ENCODE measurements around the gene WASF3. TPM values are rescaled to one million over a fixed set of nuclear protein-coding genes. Genes with fewer than 3 reads are reported as not detected.

WASF3 gene
- total and polyA plus RNA-seq, 2 experiments from 2014 or later: 9.9 to 20.7 TPM

DNA sequence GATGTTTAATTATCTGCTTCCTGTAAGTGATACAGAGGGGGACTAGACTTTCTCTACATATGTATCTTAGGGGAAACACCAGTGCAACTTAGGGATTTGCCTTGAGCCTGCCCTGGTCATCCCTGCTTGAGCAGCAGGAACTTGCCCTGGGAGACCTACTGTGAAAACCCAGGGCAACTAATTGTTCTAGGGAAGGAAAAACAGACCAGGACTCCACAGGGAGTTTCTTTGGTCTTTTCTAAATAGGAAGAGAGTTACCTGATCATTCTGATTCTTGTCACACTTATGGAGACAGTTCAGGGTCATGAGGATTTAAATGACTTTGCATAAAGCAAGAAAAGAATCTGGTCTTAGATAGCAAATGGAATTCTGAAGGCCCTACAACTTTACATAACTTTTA is 89.1 kb downstream of the WASF3 start:
- H3K9me3 Mint-ChIP-seq: peaks cover 12% of the 10 kb centered on the region
- peak; percentile 71 for DNase-seq (ENCODE audit: low spot score)
- H3K4me1 Mint-ChIP-seq: peaks cover 41% of the 10 kb centered on the region
- H2AFZ ChIP-seq: no peak overlapping the region
- peak overlapping the region; percentile 91 for H3K27ac Mint-ChIP-seq
- H3K9me2 ChIP-seq (ENCODE audit: insufficient read depth): no peaks in the 10 kb centered on the region
- H3K27me3 ChIP-seq (ENCODE audit: insufficient read depth): no peaks in the 10 kb centered on the region
- ATAC-seq: peak; percentile 100
- peaks cover 24% of the 10 kb centered on the region for H3K4me1 ChIP-seq (ENCODE audit: insufficient read depth)
- peak overlapping the region; percentile 46 for H3K4me3 Mint-ChIP-seq
- no peaks in the 10 kb centered on the region for H3K36me3 ChIP-seq (ENCODE audit: insufficient read depth)
- no peaks in the 10 kb centered on the region for H3K79me2 ChIP-seq (replicated peaks; ENCODE audit: insufficient read depth)
- H3F3A ChIP-seq (replicated peaks; ENCODE audit: low read depth): no peaks in the 10 kb centered on the region
- H3K36me3 Mint-ChIP-seq (ENCODE audit: low read depth): peaks cover 44% of the 10 kb centered on the region
- 0 out of 2 replicates have a peak overlapping the region, but pooled peaks have one; percentile 34 for H3K27ac ChIP-seq (ENCODE audit: low read depth)
- TF ChIP-seq, protein P1, sequence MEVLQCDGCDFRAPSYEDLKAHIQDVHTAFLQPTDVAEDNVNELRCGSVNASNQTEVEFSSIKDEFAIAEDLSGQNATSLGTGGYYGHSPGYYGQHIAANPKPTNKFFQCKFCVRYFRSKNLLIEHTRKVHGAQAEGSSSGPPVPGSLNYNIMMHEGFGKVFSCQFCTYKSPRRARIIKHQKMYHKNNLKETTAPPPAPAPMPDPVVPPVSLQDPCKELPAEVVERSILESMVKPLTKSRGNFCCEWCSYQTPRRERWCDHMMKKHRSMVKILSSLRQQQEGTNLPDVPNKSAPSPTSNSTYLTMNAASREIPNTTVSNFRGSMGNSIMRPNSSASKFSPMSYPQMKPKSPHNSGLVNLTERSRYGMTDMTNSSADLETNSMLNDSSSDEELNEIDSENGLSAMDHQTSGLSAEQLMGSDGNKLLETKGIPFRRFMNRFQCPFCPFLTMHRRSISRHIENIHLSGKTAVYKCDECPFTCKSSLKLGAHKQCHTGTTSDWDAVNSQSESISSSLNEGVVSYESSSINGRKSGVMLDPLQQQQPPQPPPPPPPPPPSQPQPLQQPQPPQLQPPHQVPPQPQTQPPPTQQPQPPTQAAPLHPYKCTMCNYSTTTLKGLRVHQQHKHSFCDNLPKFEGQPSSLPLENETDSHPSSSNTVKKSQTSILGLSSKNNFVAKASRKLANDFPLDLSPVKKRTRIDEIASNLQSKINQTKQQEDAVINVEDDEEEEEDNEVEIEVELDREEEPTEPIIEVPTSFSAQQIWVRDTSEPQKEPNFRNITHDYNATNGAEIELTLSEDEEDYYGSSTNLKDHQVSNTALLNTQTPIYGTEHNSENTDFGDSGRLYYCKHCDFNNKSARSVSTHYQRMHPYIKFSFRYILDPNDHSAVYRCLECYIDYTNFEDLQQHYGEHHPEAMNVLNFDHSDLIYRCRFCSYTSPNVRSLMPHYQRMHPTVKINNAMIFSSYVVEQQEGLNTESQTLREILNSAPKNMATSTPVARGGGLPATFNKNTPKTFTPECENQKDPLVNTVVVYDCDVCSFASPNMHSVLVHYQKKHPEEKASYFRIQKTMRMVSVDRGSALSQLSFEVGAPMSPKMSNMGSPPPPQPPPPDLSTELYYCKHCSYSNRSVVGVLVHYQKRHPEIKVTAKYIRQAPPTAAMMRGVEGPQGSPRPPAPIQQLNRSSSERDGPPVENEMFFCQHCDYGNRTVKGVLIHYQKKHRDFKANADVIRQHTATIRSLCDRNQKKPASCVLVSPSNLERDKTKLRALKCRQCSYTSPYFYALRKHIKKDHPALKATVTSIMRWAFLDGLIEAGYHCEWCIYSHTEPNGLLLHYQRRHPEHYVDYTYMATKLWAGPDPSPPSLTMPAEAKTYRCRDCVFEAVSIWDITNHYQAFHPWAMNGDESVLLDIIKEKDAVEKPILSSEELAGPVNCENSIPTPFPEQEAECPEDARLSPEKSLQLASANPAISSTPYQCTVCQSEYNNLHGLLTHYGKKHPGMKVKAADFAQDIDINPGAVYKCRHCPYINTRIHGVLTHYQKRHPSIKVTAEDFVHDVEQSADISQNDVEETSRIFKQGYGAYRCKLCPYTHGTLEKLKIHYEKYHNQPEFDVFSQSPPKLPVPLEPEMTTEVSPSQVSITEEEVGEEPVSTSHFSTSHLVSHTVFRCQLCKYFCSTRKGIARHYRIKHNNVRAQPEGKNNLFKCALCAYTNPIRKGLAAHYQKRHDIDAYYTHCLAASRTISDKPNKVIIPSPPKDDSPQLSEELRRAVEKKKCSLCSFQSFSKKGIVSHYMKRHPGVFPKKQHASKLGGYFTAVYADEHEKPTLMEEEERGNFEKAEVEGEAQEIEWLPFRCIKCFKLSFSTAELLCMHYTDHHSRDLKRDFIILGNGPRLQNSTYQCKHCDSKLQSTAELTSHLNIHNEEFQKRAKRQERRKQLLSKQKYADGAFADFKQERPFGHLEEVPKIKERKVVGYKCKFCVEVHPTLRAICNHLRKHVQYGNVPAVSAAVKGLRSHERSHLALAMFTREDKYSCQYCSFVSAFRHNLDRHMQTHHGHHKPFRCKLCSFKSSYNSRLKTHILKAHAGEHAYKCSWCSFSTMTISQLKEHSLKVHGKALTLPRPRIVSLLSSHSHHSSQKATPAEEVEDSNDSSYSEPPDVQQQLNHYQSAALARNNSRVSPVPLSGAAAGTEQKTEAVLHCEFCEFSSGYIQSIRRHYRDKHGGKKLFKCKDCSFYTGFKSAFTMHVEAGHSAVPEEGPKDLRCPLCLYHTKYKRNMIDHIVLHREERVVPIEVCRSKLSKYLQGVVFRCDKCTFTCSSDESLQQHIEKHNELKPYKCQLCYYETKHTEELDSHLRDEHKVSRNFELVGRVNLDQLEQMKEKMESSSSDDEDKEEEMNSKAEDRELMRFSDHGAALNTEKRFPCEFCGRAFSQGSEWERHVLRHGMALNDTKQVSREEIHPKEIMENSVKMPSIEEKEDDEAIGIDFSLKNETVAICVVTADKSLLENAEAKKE (CRISPR knock-in tag; IDR thresholded peaks at IDR 0.05): peak; percentile 87; the same call in 1 of the 2 replicates
- TF ChIP-seq ZNF331 (CRISPR knock-in tag; IDR thresholded peaks at IDR 0.05; ENCODE audit: low read depth) (no peak), CREB1 (CRISPR knock-in tag; IDR thresholded peaks at IDR 0.05; ENCODE audit: low read depth) (0 out of 2 replicates have a peak, but pooled peaks have one; percentile 6)
- 0 out of 2 replicates have a peak overlapping the region, but pooled peaks have one; percentile 9 for H3K4me2 ChIP-seq
- no peak overlapping the region for H3K4me3 ChIP-seq
- no peaks in the 10 kb centered on the region for H3K27me3 Mint-ChIP-seq (ENCODE audit: insufficient read depth, low read depth, poor library complexity)
- no peaks in the 10 kb centered on the region for H4K20me1 ChIP-seq (replicated peaks; ENCODE audit: insufficient read depth)

DNA sequence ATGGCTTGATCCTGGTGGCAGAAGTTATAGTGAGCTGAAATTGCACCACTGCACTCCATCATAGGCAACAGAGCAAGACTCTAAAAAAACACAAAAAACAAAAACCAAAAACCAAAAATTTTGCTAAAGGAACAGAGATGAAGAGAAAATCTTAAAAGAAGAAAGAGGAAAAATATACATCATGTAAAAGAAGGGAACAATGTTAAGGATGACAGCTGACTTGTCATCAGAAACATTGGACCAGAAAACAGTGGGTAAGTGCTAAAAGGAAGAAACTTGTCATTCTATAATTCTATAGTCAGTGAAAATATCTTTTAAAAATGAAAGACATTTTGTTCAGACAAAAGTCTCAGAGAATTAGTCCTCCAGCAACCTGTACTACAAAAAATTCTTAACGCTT is 93.8 kb downstream of the WASF3 start:
- H3K4me2 ChIP-seq: no peak overlapping the region
- peaks cover 24% of the 10 kb centered on the region for H3K4me1 Mint-ChIP-seq
- no peak overlapping the region for H3K27ac Mint-ChIP-seq
- H3K36me3 ChIP-seq (ENCODE audit: insufficient read depth): no peaks in the 10 kb centered on the region
- peaks cover 12% of the 10 kb centered on the region for H3K9me3 Mint-ChIP-seq
- no peaks in the 10 kb centered on the region for H3K9me2 ChIP-seq (ENCODE audit: insufficient read depth)
- no peaks in the 10 kb centered on the region for H3K27me3 ChIP-seq (ENCODE audit: insufficient read depth)
- H3K36me3 Mint-ChIP-seq (ENCODE audit: low read depth): peaks cover 20% of the 10 kb centered on the region
- no peak for ATAC-seq
- no peak overlapping the region for H3K4me3 Mint-ChIP-seq
- no peak for DNase-seq (ENCODE audit: low spot score)
- peaks cover 17% of the 10 kb centered on the region for H3K4me1 ChIP-seq (ENCODE audit: insufficient read depth)
- H3K27me3 Mint-ChIP-seq (ENCODE audit: insufficient read depth, low read depth, poor library complexity): no peaks in the 10 kb centered on the region
- no peaks in the 10 kb centered on the region for H3F3A ChIP-seq (replicated peaks; ENCODE audit: low read depth)
- no peak overlapping the region for H3K4me3 ChIP-seq
- H3K79me2 ChIP-seq (replicated peaks; ENCODE audit: insufficient read depth): no peaks in the 10 kb centered on the region
- H4K20me1 ChIP-seq (replicated peaks; ENCODE audit: insufficient read depth): no peaks in the 10 kb centered on the region
- no peak overlapping the region for H3K27ac ChIP-seq (ENCODE audit: low read depth)
- H2AFZ ChIP-seq: no peak overlapping the region
- TF ChIP-seq, protein P2, sequence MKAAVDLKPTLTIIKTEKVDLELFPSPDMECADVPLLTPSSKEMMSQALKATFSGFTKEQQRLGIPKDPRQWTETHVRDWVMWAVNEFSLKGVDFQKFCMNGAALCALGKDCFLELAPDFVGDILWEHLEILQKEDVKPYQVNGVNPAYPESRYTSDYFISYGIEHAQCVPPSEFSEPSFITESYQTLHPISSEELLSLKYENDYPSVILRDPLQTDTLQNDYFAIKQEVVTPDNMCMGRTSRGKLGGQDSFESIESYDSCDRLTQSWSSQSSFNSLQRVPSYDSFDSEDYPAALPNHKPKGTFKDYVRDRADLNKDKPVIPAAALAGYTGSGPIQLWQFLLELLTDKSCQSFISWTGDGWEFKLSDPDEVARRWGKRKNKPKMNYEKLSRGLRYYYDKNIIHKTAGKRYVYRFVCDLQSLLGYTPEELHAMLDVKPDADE (IDR thresholded peaks at IDR 0.05): no peak
- TF ChIP-seq, protein P1 (CRISPR knock-in tag; IDR thresholded peaks at IDR 0.05): no peak
- no peak for TF ChIP-seq JUNB (IDR thresholded peaks at IDR 0.05; ENCODE audit: unreplicated experiment)

Data from GM23338 (cell line).